ENCODE data around the gene LAMA2.

The LAMA2 gene

GRCh38 chr6:129321303-129321702, 438.4 kb downstream of the LAMA2 start:
- no peak overlapping the region for H3K9ac ChIP-seq (ENCODE audit: low read length)
- no peaks in the 10 kb centered on the region for H3K79me2 ChIP-seq (ENCODE audit: low read length)
- no peaks in the 10 kb centered on the region for H4K20me1 ChIP-seq (ENCODE audit: insufficient read depth, low read length)
- TF ChIP-seq CTCF (IDR thresholded peaks at IDR 0.05; ENCODE audit: low read depth, low read length) (no peak), EZH2phosphoT487 (IDR thresholded peaks at IDR 0.05; ENCODE audit: low read depth) (no peak)
- no peak overlapping the region for H3K27ac ChIP-seq (ENCODE audit: low read length)
- no peaks in the 10 kb centered on the region for H3K4me1 ChIP-seq (ENCODE audit: low read length)
- no peaks in the 10 kb centered on the region for H3K27me3 ChIP-seq (ENCODE audit: low read depth, low read length)
- no peak overlapping the region for H3K4me3 ChIP-seq (ENCODE audit: low read length)
- H3K9me3 ChIP-seq (ENCODE audit: insufficient read depth, low read length) = no peaks in the 10 kb centered on the region
- no peak overlapping the region for H2AFZ ChIP-seq (ENCODE audit: low read depth, low read length)
- no peaks in the 10 kb centered on the region for H3K36me3 ChIP-seq (replicated peaks; ENCODE audit: low read depth, low read length)
- H3K4me2 ChIP-seq (ENCODE audit: low read length) = no peak overlapping the region

GRCh38 chr6:129324345-129324744, 441.4 kb downstream of the LAMA2 start:
- H3K4me3 ChIP-seq (ENCODE audit: low read length) = no peak overlapping the region
- no peaks in the 10 kb centered on the region for H4K20me1 ChIP-seq (ENCODE audit: insufficient read depth, low read length)
- TF ChIP-seq EZH2phosphoT487 (IDR thresholded peaks at IDR 0.05; ENCODE audit: low read depth) (no peak), CTCF (IDR thresholded peaks at IDR 0.05; ENCODE audit: low read depth, low read length) (no peak)

GRCh38 chr6:129329678-129330077, 446.7 kb downstream of the LAMA2 start:
- Histone ChIP-seq H3K9me3 (ENCODE audit: insufficient read depth, low read length) (no peaks in the 10 kb centered on the region), H3K27ac (ENCODE audit: low read length) (no peak overlapping the region), H3K79me2 (ENCODE audit: low read length) (no peaks in the 10 kb centered on the region), H3K36me3 (replicated peaks; ENCODE audit: low read depth, low read length) (no peaks in the 10 kb centered on the region), H3K4me2 (ENCODE audit: low read length) (peak overlapping the region; percentile 31; the same call in 1 of the 2 replicates), H3K9ac (ENCODE audit: low read length) (no peak overlapping the region), H3K4me3 (ENCODE audit: low read length) (no peak overlapping the region), H4K20me1 (ENCODE audit: insufficient read depth, low read length) (no peaks in the 10 kb centered on the region), H3K27me3 (ENCODE audit: low read depth, low read length) (peaks cover 3% of the 10 kb centered on the region; the same call in 1 of the 2 replicates), H3K4me1 (ENCODE audit: low read length) (no peaks in the 10 kb centered on the region), H2AFZ (ENCODE audit: low read depth, low read length) (no peak overlapping the region)
- no peak for TF ChIP-seq EZH2phosphoT487 (IDR thresholded peaks at IDR 0.05; ENCODE audit: low read depth)
- no peak for TF ChIP-seq CTCF (IDR thresholded peaks at IDR 0.05; ENCODE audit: low read depth, low read length)

More at GRCh38 chr6:129324345-129324744, 441.4 kb downstream of the LAMA2 start:
- H3K4me1 ChIP-seq (ENCODE audit: low read length) = no peaks in the 10 kb centered on the region
- no peaks in the 10 kb centered on the region for H3K9me3 ChIP-seq (ENCODE audit: insufficient read depth, low read length)
- H3K79me2 ChIP-seq (ENCODE audit: low read length) = no peaks in the 10 kb centered on the region
- H3K4me2 ChIP-seq (ENCODE audit: low read length) = no peak overlapping the region
- no peaks in the 10 kb centered on the region for H3K36me3 ChIP-seq (replicated peaks; ENCODE audit: low read depth, low read length)
- no peak overlapping the region for H2AFZ ChIP-seq (ENCODE audit: low read depth, low read length)
- H3K27me3 ChIP-seq (ENCODE audit: low read depth, low read length) = no peaks in the 10 kb centered on the region
- H3K27ac ChIP-seq (ENCODE audit: low read length) = no peak overlapping the region
- no peak overlapping the region for H3K9ac ChIP-seq (ENCODE audit: low read length)

GRCh38 chr6:129331450-129332138, 448.7 kb downstream of the LAMA2 start:
- Histone ChIP-seq H4K20me1 (ENCODE audit: insufficient read depth, low read length) (no peaks in the 10 kb centered on the region), H3K4me1 (ENCODE audit: low read length) (no peaks in the 10 kb centered on the region), H3K36me3 (replicated peaks; ENCODE audit: low read depth, low read length) (no peaks in the 10 kb centered on the region), H3K9ac (ENCODE audit: low read length) (no peak overlapping the region), H3K9me3 (ENCODE audit: insufficient read depth, low read length) (no peaks in the 10 kb centered on the region), H2AFZ (ENCODE audit: low read depth, low read length) (no peak overlapping the region), H3K4me2 (ENCODE audit: low read length) (no peak overlapping the region), H3K27ac (ENCODE audit: low read length) (no peak overlapping the region), H3K27me3 (ENCODE audit: low read depth, low read length) (peaks cover 3% of the 10 kb centered on the region; the same call in 1 of the 2 replicates), H3K79me2 (ENCODE audit: low read length) (no peaks in the 10 kb centered on the region), H3K4me3 (ENCODE audit: low read length) (no peak overlapping the region)
- TF ChIP-seq EZH2phosphoT487 (IDR thresholded peaks at IDR 0.05; ENCODE audit: low read depth) = no peak
- TF ChIP-seq CTCF (IDR thresholded peaks at IDR 0.05; ENCODE audit: low read depth, low read length) = no peak
